ENCODE results near the gene LYSMD4.

The LYSMD4 gene

GRCh38 chr15:99682455-99682854, 50.8 kb downstream of the LYSMD4 start (continued):
- TF ChIP-seq ZBTB48 (tag by site-specific recombination; IDR thresholded peaks at IDR 0.05) = no peak
- no peak for TF ChIP-seq ZNF626 (tag by site-specific recombination; IDR thresholded peaks at IDR 0.05)
- no peak for TF ChIP-seq ZNF530 (tag by site-specific recombination; IDR thresholded peaks at IDR 0.05; ENCODE audit: low read depth)
- no peak for TF ChIP-seq REPIN1 (tag by site-specific recombination; IDR thresholded peaks at IDR 0.05; ENCODE audit: low read depth)
- TF ChIP-seq ZBTB8A (tag by site-specific recombination; IDR thresholded peaks at IDR 0.05) = no peak
- TF ChIP-seq ZNF654 (tag by site-specific recombination; IDR thresholded peaks at IDR 0.05; ENCODE audit: low read depth) = no peak
- 0 out of 2 replicates have a peak, but pooled peaks have one; percentile 17 for TF ChIP-seq ZNF660 (tag by site-specific recombination; IDR thresholded peaks at IDR 0.05)
- TF ChIP-seq ZNF114 (tag by site-specific recombination; IDR thresholded peaks at IDR 0.05) = no peak
- TF ChIP-seq ZNF155 (tag by site-specific recombination; IDR thresholded peaks at IDR 0.05) = no peak
- TF ChIP-seq ZNF175 (tag by site-specific recombination; IDR thresholded peaks at IDR 0.05) = no peak
- no peak for TF ChIP-seq ZBTB44 (tag by site-specific recombination; IDR thresholded peaks at IDR 0.05)
- no peak for TF ChIP-seq ATF2 (tag by site-specific recombination; IDR thresholded peaks at IDR 0.05; ENCODE audit: low read depth)
- TF ChIP-seq ZNF747 (tag by site-specific recombination; IDR thresholded peaks at IDR 0.05) = no peak
- 0 out of 2 replicates have a peak, but pooled peaks have one; percentile 9 for TF ChIP-seq SP7 (tag by site-specific recombination; IDR thresholded peaks at IDR 0.05)

GRCh38 chr15:99681990-99682389, 51.2 kb downstream of the LYSMD4 start:
- Histone ChIP-seq H3K9me3 (ENCODE audit: control insufficient read depth, insufficient read depth, low read depth, low read length) (no peaks in the 10 kb centered on the region), H3K36me3 (ENCODE audit: control insufficient read depth in 2 of 2, insufficient read depth in 1 of 2, low read length in 2 of 2) (peaks cover 16 to 29% of the 10 kb centered on the region in 2 experiments), H3K4me3 (ENCODE audit: low read depth, low read length) (no peak overlapping the region), H3K4me1 (ENCODE audit: control insufficient read depth, insufficient read depth, low read length) (peaks cover 17% of the 10 kb centered on the region), H3K27ac (ENCODE audit: extremely low read depth, low read depth, low read length) (no peak overlapping the region)
- TF ChIP-seq ATF2 (tag by site-specific recombination; IDR thresholded peaks at IDR 0.05; ENCODE audit: low read depth) (peak; percentile 74), ZBTB49 (tag by site-specific recombination; IDR thresholded peaks at IDR 0.05; ENCODE audit: low read depth) (no peak), ZNF776 (tag by site-specific recombination; IDR thresholded peaks at IDR 0.05; ENCODE audit: borderline replicate concordance) (no peak), ZNF324 (tag by site-specific recombination; IDR thresholded peaks at IDR 0.05) (no peak), SP7 (tag by site-specific recombination; IDR thresholded peaks at IDR 0.05) (0 out of 2 replicates have a peak, but pooled peaks have one; percentile 16), ZNF394 (tag by site-specific recombination; IDR thresholded peaks at IDR 0.05; ENCODE audit: borderline replicate concordance) (0 out of 2 replicates have a peak, but pooled peaks have one; percentile 37), KLF9 (tag by site-specific recombination; IDR thresholded peaks at IDR 0.05; ENCODE audit: low read depth) (no peak), ZBTB44 (tag by site-specific recombination; IDR thresholded peaks at IDR 0.05) (no peak), ZBTB17 (tag by site-specific recombination; IDR thresholded peaks at IDR 0.05) (no peak), ZNF629 (tag by site-specific recombination; IDR thresholded peaks at IDR 0.05) (peak; percentile 48; the same call in 1 of the 2 replicates), ZNF112 (tag by site-specific recombination; IDR thresholded peaks at IDR 0.05) (no peak), ZNF362 (tag by site-specific recombination; IDR thresholded peaks at IDR 0.05) (0 out of 2 replicates have a peak, but pooled peaks have one; percentile 29), ZNF747 (tag by site-specific recombination; IDR thresholded peaks at IDR 0.05) (no peak), ZNF184 (tag by site-specific recombination; IDR thresholded peaks at IDR 0.05) (0 out of 2 replicates have a peak, but pooled peaks have one; percentile 33)
- ChIA-PET CTCF (interaction anchor here (0.9 to 2.1 kb wide), 2 partner anchors 10 to 22 kb away, joined by 4 to 10 read pairs; no protein-coding TSS in a partner anchor), POLR2A (no interaction called here)

All from HEK293 (cell line).